GM20000 (cell line): ENCODE results near the gene PRKN.

Experiments used
- DNase-seq: peaks from one replicate; pipeline ENCODE4 v3.0.0; 2012; ENCODE audit warnings: low spot score
- CTCF ChIP-seq: IDR thresholded peaks from 2 replicates; pipeline ENCODE4 v1.5.1; 2012; ENCODE audit warnings: mild to moderate bottlenecking, control low read depth; ENCODE audit errors: extremely low read depth, missing control alignments

PRKN gene

GRCh38 chr6:162751211-162751859 lies 23.8 kb upstream of the PRKN start:
- no peak for DNase-seq
- no peak for TF ChIP-seq CTCF

GRCh38 chr6:162750776-162751175 lies 23.2 kb upstream of the PRKN start:
- TF ChIP-seq CTCF = no peak
- no peak for DNase-seq

GRCh38 chr6:162736961-162737360 lies 9.4 kb upstream of the PRKN start:
- no peak for TF ChIP-seq CTCF
- DNase-seq = no peak

- no peak for TF ChIP-seq CTCF
- no peak for DNase-seq
Measured at GRCh38 chr6:162733489-162733888, 5.9 kb upstream of the PRKN start.

- TF ChIP-seq CTCF = no peak
- no peak for DNase-seq
Measured at GRCh38 chr6:162730502-162730901, 2.9 kb upstream of the PRKN start.

GRCh38 chr6:162728706-162729105 lies 1.1 kb upstream of the PRKN start:
- no peak for TF ChIP-seq CTCF
- no peak for DNase-seq

- TF ChIP-seq CTCF = no peak
- no peak for DNase-seq
Measured at GRCh38 chr6:162728197-162728596, 631 bp upstream of the PRKN start.

GRCh38 chr6:162726947-162727321 lies 632 bp downstream of the PRKN start:
- TF ChIP-seq CTCF = no peak
- DNase-seq = no peak
